Activated CD4-positive, CD25-positive, alpha-beta regulatory T cell treated with anti-CD3 and anti-CD28 coated beads, Interleukin-2, amount 50 U/mL, for 24 hours (primary cell): ENCODE data around the gene SNAPC5.
"Not testable (repeated sequence)": the region's sequence is repeated elsewhere in the genome, so short reads cannot be mapped to it uniquely, and the experiment has no call there.

ENCODE experiments used
- ATAC-seq, 2 donors: fragments of 150-1000 bp; cut with Tn5 transposase; one replicate each; pipeline ENCODE4 v1.10.0; 2021; ENCODE audit warnings: mild to moderate bottlenecking in 1 of 2, moderate library complexity in 1 of 2

SNAPC5 gene, protein sequence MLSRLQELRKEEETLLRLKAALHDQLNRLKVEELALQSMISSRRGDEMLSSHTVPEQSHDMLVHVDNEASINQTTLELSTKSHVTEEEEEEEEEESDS

DNA sequence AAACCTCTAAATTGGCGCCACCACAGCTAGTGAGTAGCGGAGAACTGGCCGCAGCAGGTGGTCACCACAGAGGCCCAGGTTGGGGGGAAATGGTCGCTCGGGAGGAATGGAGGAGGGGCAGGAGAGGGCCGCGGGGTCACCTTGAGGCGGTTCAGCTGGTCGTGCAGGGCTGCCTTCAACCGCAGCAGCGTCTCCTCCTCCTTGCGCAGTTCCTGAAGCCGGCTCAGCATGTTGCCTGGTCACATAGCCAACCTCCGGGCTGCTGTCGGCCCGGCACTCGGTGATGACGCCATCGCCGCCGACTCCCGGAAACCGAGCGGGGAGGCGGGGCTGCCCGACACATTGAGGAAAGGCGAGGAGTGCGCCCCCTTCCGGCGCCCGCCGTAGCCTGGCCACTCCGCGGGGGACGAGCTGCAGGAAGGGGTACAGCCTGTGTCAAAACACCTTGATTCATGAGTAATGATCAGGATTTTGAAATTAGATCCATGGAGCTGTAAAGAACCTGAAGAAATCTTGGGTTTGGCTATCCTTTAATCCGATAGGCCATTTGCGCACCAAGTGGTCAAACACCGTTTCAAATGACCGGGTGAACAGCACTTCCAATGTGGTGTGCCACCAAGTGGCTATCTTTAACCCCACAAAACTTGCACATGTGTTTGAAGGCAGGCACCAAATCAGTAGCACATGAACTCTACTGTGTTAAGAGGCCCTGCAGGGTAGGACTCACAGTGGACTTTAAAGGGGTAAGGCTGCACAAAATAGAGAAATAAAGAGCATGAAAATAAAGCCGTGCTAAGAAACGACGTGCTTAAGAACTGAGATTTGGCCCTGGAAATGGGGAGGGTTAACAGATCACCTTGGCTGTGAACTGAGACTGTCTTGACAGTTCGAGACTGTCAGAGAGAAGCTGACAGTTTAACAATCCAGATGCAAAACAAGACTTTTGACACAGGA is at the start of gene SNAPC5:
SNAPC5 (minus strand) TSS at position 261 of the 954 bp plus-strand sequence; CDS start at position 230, 31 bp downstream.
- peak; percentile 83 to 86 for ATAC-seq

DNA sequence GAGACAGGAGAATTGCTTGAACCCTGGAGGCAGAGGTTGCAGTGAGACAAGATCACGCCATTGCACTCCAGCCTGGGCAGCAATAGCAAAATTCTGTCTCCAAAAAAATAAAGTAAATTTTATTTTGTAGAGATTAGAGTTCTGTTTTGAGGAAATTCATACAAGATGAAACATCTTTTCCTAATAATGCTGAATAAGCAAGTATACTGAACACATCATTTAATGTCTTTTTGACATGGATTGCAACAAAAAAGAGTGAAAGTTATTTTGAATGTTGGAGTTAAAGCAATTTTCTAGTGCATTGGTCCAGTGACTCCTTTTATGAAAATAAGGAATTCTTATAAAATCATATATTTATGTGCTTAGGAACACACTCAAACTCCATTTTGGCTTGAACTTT is 47.7 kb upstream of the SNAPC5 start:
- ATAC-seq, result no peak

DNA sequence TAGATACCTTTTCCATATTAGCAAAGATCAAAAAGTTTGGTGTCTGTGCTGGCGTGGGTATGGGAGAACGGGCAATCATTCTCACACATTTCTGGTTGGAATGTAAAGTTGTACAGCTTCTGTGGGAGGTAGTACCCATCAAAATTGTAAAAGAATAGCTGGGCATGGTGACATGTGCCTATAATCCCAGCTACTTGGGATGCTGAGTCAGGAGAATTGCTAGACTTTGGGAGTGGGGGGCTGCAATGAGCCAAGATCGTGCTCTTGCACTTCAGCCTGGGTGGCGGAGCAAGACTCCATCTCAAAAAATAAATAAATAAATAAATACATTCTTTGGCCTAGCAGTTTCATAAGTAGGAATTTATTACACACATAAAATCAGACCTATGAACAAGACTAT is 45.3 kb upstream of the SNAPC5 start:
- ATAC-seq, result no peak

DNA sequence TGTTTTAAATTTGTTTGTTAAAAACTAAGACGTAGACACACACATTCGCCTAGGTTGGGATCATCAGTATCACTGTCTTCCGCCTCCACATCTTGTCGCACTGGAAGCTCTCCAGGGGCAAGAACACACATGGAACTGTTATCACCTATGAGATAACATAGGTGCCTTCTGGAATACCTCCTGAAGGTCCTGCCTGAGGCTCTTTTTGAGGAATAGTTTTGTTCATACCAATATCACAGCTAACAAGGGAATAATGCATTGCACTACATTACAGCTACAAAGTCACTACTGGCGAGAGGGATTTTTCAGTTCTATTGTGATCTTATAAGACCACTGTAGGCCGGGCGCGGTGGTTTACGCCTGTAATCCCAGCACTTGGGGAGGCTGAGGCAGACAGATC is 37.5 kb upstream of the SNAPC5 start:
- no peak for ATAC-seq

DNA sequence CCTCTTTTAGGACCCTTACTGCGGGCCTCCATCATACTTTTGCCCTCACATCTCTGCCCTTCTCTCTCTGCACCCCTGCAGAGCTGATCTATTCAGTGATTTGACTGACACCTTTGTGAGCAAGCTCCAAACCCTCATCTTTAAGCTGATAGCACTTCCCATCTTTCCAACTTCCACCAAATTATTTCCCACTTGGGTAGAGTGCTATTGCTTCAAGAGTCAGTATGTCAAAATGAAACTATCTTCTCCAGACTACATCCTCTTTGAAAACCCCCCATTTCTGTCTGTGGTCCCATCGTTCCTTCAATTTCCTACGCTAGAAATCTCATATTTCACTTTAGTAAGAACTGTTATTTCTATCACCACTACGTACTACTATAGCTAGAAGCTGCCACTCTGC is 27.3 kb upstream of the SNAPC5 start:
- ATAC-seq, result no peak

DNA sequence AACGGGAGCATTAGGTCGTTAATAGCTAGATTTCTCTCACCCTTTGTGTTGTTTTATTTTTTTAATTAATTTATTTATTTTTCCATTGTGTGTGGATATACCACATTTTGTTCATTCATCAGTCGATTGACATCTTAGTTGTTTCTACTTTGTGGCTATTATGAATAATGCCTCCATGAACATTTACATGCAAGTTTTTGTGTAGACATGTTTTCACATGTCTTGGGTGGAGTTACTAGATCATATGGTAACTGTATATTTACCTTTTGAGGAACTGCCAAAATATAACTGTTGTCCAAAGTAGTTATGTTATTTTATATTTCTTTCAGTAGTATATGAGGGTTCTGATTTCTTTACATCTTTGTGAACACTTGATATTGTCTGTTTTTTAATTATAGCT is 26.4 kb upstream of the SNAPC5 start:
- no peak for ATAC-seq

DNA sequence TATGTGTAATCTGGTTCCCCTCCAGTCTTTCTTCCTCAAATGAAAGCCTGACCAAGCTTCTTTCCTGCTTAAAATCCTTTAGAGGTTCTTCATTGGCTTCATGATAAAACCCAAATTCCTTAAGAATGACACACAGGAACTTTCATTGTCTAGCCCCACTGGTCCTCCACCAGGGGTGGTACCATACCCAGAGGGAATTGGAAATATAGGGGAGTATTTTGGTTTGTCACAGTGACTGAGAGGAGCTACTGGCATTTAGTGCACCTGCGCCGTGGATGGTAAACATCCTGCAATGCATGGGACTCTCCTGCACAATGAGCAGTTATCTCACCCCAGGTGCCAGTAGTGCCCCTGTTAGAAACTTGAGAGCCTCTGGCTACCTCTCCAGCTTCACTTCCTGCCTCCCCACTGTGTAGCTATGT is 18.4 kb upstream of the SNAPC5 start:
- ATAC-seq, result no peak

DNA sequence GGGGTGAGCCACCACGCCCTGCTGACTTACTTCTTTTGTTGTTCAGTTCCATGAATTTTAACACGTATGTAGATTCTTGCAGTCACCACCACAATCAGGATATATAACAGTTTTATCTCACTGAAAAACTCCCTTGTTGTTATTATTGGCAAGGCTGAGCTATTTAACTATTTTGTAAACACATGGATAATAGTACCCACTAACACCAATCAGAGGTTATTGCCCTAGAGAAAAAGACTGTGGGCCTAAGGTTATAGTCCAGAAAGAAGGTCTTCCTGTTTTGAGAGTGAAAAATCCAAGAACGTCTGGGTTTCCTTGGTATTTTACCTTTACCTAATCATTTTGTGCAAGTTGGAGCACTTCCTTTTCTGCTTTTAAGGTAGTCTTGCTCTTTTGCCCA is 17.0 kb upstream of the SNAPC5 start:
- ATAC-seq, result no peak

DNA sequence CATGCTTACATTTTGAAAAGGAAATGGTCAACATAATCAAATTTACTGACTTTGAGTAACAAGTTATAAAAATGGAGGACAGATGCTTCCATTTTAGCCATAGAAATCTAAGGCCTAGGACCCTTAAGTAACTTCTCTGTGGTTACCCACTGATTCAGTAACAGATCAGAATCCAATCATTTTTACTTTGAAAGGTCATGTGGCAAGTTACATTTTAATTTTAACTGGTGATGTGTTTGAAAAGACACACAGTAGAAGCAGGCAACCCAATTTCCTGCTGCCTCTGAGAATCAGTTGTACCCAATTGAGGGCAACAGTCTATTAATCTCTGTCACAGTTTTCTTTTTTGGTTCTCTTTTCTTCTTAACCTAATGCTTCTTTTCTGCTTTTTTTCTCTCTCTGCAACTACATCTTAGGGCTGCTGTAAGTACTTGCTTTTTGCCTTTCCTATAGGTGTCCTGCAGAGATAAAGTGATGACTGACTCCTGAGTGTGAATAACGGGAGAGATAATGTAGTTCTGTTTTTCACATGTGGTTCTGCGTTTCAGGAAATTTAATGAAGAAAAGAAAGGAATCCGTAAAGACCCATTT is 10.8 kb upstream of the SNAPC5 start:
- ATAC-seq, result no peak

DNA sequence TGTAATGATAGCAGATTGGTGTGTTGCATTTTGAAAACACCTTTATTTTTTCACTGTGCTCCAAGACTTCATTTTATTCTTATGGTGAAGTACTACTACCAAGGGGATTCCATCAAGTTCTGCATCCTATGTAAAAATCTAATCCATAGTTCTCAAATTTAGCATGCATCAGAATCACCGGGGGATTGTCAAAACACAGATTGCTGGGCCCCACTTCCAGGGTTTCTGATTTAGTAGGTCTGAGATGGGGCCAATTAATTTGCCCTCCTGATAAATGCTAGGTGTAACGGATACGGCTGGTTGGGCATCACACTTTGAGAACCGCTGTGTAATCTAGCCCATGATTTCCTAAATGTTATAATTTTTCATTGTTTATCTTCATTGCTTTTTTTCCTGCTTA is 8.3 kb upstream of the SNAPC5 start:
- ATAC-seq, result no peak

DNA sequence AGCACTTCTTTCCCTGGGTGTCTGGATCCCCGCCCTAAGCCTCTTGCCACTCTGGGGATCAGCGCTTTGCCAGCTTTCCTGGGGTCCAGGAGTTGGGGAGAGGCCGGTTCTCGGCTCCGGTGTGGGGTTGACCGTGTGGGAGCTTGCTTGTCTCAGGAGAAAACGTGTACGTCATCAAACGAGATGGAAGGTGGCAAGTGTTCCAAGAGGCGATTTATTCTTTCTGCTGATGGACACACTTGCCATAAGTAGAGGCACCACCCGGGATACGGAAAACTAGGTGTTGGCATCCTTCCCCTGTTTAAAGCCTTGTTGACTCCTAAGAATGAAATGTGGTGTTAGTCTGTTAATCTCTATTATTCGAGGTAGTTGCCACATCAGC is 7.9 kb upstream of the SNAPC5 start:
- no peak for ATAC-seq

DNA sequence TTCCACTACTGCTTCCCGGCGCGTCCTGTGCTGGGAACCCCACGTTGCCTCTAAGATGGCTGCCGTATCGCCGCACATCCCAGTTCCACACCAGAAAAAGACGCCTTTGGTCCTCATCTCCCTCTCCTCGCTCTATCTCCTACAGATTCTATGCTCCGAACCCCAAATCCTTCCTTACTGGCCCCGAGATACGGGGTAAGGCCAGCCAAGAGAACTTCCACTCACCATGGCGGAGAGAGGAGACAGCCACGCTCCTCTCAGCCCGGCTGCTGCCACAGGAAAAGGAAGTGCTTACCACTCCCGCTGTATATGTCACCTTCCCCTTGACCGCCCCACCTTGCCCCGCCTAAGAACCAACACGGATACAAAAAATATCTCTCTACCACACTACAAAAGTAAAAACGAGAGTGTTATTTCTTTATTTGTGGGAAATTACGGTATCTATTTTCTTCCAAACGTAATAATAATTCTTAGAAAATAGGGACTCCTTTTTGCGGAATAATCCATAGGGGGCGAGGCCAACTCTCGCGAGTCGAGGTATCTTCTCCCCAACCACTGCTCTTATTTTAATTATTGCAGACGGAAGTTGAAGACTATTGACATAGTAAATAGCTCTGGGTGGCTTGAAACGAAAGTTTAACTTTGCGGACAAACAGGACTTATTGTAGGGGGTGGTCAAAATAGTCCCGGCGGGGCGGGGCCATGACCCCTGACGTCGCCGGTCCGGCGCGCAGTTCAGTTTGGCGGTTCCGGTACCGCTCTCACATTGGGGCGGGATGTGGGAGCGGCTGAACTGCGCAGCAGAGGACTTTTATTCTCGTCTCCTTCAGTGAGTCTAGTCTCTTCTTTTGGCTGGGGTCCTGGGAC is 7.2 kb upstream of the SNAPC5 start, which contains the start of the genes RPL4 and ZWILCH:
RPL4 (minus strand) TSS at position 293 of the 867 bp plus-strand sequence; CDS start at position 228, 65 bp downstream.
ZWILCH (plus strand) TSS at position 764 of the 867 bp plus-strand sequence; CDS start at position 777, 13 bp downstream.
- peak; percentile 82 to 87 for ATAC-seq

DNA sequence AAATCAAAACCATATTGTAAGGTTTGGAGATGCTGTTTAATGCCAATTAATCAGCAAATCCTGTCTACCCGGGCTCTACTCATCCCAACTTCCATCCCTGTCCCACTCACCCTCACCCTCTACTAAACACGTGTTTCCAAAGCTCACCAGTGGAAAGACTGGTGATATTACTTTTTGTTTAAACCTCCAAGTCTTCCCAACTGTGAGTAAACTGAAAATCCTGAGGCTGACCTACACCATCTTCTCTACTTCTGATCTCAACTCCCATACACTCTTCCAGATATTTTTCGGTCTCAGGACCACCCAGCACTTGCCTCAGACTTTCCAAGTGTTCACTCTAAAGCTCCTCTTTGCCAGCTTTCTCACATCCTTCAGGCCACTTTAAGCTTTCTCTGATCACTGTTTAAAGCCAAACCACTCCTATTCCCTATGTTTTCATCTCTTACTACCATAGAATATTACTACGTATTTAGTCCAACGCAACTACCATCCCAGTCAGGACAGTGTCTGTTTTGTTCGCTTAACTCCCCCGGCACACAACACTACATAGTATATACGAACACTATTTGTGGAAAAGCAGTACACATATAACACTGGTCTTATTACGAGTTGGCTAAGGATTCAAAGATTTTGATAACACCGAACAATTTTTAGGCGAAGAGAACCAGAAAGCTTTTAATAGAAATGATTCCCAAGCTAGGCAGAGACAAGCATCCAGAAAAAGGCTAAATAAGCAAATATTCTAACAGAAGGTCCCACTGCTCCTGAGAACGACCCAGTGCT is 6.4 kb upstream of the SNAPC5 start:
- ATAC-seq, result no peak

DNA sequence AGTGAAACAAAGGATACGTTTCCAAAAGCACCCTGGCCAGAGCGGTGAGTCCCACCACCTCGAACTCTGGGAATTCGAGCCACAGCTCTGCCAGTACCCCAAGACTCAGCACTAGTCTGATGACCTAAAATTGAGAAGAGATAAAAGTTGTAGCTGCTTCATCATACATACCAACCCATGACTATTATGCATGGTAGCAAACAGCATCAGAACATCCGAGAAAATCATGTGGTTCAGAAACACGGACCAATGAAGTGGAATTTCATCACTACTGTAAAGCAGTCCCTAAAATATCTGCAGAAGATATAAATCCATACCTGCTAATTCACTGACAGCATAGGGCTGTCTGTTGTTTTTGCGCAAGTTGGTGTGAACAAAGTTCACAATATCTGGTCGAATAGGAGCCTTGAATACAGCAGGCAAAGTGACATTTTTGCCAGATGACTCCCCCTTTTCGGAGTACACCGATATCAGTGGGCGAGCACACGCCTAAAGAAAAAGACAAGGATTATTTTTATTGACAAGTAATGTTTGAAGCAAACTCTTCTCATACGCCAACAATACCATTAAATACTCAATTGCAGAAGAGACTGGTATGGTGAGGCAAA is 5.6 kb upstream of the SNAPC5 start:
- ATAC-seq, result not testable (repeated sequence)

DNA sequence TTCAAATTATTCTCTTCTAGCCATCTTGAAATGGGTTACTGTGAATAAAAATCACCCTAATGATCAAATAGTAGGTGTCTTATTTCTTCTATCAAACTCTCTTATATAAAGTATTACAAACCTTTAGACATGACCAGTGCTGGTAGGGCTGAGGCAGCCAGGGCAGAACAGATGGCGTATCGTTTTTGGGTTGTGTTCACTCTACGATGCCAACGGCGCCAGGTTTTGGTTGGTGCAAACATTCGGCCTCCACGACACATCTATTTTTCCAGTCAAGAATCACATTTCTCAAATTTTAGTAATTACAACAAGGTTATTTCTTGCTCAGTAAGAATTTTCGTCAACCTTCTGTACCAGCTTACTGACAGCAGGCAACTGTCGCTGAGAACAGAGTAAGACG is 4.9 kb upstream of the SNAPC5 start:
- no peak for ATAC-seq

DNA sequence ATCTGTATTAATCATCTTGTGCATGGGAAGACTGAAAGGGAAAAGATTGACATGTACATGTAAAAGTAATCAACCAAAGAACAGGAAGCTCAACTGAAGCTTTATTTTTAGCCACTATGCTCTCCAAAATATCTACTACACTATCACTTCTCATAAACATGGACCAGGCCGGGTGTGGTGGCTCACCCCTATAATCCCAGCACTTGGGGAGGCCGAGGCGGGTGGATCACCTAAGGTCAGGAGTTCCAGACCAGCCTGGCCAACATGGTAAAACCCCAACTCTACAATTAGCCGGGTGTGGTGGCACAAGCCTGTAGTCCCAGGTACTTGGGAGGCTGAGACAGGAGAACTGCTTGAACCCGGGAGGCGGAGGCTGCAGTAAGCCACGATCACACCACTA is 2.8 kb upstream of the SNAPC5 start:
- not testable (repeated sequence) for ATAC-seq

DNA sequence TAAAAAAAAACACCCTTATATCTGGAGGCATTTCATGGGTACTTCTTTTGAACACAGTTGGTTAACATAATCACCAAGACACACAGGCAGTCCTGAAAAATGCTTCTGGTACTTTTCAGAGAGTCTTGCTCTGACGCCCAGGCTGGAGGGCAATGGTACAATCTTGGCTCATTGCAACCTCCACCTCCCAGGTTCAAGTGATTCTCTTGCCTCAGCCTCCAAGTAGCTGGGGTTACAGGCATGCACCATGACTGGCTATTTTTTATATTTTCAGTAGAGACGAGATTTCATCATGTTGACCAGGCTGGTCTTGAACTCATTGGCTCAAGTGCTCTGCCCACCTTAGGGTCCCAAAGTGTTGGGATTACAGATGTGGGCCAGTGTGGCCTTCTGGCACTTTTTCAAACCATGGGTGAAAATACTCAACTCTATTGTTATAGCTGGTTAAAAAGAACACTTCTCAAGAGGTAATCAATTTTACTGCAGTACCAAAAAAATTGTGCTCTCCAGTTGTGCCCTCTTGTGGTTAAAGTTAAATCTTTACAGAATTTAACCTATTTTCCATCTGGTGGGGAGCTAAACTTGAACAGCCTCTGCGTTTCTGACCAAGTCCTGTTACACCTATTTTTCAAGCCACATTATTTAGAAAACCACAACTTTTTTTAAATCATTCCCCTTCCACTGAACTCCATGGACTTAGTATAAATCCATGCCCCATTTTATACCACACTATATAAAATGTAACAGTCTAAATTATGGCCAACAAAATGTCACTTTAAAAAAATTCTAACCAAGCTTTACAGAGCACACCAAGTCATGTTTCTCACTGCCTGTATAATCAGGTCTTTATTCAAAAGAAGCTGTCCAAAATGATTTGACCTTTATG is 1.2 kb upstream of the SNAPC5 start:
- no peak for ATAC-seq

DNA sequence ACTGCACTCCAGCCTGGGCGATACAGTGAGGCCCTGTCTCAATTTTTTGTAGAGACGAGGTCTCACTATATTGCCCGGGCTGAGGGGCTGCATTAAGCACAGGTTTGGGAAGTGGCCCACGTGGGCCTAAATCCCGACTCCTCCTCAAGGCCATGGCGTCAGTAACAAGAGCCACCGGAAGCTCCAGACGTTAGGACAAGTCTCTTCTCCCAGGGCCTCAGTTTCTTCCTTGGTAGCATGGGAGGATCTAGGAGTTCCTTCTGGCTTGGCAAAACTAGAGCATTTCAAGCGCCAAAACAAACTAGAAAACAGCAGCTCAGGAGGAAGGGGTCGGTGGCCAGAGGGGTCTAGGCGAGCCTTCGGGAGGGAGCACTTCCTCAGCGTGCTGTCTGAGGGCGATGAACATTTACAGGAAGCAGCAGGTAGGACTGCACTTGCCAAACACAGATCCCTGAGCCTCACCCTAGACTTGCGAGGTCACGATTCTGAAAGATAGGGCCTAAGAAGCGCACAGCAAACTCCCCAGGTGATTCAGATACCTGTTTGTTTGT is 536 bp downstream of the SNAPC5 start:
- peak; percentile 18 to 25 for ATAC-seq

DNA sequence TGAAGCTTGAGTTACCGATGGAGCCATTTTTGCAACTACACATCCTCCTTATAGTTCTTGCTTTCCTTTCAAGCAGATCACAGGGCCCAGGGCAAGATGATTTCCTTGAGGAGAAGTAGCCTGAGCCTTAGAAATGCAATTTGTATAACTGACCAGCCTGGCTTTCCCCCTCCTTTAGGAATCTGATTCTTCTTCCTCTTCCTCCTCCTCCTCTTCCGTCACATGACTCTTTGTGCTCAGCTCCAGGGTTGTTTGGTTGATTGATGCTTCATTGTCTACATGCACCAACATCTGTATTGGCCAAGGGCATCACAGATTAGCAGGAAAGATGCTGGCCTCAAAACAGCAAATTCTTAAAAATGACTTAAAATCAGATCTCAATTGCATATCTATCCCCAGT is 3.3 kb downstream of the SNAPC5 start:
- ATAC-seq, result no peak

DNA sequence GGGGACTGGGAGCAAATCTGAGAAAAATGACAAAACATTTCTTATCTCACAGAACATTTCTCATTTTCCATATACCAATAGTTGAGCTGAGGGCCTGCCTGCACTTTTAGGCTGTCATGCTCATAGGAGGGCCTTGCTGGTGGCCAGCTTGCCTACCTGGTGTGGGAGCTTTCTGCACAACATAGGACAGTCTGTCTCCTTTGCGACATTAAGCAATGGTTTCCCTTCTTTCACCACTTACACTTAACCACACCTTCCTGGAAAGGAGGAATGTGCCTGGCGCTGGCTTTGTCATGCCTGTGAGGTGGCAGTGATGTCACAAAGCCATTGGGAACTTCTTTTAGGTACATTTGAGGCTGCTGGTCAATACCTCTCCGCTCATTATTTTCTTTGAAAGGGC is 5.7 kb downstream of the SNAPC5 start:
- no peak for ATAC-seq
